ENCODE results near the gene LRRC37B.
"Not testable (repeated sequence)": the region's sequence is repeated elsewhere in the genome, so short reads cannot be mapped to it uniquely, and the experiment has no call there.

The LRRC37B gene

DNA sequence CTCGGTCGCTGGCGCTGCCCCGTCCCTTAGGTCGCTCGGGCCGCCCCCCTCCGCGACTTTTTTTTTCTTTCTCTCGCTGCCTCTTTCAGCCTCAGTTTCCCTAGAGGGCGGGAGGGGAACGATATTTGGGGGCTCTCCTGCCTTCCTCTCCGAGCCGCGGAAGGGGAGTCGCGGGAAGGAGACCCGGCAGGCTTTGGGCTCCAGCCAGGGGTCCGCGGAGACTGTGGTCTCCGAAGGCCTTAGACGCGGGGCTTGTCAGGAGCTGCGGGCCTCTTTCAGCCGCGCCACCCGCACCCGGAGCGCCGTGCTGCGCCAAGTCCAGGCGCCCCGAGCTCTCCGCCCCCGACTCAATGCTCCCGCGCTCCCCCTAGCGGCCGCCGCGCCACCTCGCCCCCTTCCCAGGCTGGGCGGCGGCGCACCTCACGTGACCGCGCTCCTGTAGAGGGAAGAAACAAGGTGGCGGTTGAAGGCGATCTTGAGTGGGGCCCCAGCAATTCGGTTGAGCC lies at the start of gene LRRC37B:
Gene LRRC37B, plus strand, starts transcription at position 427 of the 506 bp plus-strand sequence. CDS start 14,010 bp downstream, outside the sequence.
- peak; percentile 69 to 95 (median 90) for DNase-seq
- intact Hi-C loops (cut with DNase I), result loop anchor here (5.0 kb wide), 1 partner anchor 135 kb away; the partner anchor contains the start of gene RHOT1

DNA sequence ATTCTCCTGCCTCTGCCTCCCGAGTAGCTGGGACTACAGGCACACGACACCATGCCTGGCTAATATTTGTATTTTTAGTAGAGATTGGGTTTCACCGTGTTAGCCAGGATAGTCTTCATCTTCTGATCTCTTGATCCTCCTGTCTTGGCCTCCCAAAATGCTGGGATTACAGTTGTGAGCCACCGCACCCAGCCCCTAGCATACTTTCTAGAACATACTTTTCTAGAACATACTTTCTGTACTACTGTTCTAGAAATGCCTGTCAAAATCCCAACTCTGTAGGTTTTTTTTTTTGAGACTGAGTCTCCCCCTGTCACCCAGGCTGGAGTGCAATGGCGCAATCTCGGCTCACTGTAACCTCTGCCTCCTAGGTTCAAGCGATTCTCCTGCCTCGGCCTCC lies 43.1 kb upstream of the LRRC37B start:
- DNase-seq; intact Hi-C loops (cut with DNase I): not testable (repeated sequence)

DNA sequence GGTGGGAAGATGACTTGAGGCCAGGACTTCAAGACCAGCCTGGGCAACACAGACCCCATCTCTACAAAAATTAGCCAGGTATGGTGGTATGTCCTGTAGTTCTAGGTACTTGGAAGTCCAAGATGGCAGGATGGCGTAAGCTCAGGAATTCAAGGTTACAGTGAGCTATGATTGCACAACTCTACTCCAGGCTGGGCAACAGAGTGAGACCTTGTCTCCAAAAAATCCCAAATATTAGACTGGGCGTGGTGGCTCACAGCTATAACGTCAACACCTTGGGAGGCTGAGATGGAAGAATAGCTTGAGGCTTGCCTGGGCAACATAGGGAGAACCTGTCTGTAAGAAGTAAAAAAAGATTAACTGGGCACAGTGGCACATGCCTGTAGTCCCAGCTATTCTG lies 39.5 kb upstream of the LRRC37B start:
- intact Hi-C loops (cut with DNase I), result no loop called here

DNA sequence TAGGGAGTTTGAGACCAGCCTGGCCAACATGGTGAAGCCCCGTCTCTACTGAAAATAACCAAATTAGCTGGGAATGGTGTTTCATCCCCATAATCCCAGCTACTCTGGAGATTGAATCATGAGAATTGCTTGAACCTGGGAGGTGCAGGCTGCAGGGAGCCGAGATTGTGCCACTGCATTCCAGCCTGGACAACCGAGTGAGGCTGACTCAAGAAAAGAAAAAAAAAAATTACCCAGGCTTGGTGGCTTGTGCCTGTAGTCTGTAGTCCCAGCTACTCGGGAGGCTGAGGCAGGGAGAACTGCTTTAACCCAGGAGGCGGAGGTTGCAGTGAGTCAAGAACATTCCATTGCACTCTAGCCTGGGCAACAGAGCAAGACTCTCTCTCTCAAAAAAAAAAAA lies 36.8 kb upstream of the LRRC37B start:
- DNase-seq; intact Hi-C loops (cut with DNase I): not testable (repeated sequence)

More for the DNA sequence above, 39.5 kb upstream of the LRRC37B start:
- DNase-seq, result no peak

DNA sequence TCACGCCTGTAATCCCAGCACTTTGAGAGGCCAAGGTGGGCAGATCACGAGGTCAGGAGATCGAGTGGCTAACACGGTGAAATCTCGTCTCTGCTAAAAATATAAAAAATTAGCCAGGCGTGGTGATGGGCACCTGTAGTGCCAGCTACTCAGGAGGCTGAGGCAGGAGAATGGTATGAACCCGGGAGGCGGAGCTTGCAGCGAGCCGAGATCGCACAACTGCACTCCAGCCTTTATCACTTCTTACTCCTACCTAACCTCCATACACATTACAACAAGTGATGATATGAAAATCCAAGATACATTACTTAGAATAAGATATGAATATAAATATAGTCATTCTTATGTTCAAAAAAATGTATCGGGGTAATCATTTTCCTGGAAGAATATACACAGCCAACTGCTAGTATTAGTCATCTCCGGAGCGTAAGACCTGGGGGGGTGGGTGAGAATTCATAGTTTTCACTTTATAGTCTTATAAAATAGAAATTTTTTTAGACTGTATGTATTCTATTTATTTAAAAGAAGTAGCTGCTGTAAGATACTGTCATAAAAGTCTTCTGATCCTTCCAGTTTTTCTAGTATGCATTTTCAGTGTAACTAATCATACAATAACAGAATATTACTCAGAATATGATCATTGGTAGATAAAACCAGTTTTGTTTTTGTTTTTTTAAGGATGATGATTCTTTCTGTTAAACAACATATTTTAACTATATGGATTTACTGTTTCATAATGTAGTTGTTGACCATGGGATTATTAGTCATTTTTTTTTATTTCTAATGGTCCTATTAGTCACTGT lies 32.7 kb upstream of the LRRC37B start:
- DNase-seq; intact Hi-C loops (cut with DNase I): not testable (repeated sequence)

DNA sequence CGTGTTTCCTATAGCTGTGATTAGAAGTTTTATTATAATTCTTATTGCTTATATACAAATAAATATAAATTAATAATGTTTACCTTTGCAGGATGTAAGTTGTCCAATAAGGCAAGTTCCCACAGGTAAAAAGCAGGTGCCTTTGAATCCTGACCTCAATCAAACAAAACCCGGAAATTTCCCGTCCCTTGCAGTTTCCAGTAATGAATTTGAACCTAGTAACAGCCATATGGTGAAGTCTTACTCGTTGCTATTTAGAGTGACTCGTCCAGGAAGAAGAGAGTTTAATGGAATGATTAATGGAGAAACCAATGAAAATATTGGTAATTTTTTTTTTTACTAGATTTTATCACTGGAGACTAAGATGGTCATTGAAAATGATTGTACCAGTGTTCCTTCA lies 31.8 kb upstream of the LRRC37B start:
- DNase-seq; intact Hi-C loops (cut with DNase I): not testable (repeated sequence)

DNA sequence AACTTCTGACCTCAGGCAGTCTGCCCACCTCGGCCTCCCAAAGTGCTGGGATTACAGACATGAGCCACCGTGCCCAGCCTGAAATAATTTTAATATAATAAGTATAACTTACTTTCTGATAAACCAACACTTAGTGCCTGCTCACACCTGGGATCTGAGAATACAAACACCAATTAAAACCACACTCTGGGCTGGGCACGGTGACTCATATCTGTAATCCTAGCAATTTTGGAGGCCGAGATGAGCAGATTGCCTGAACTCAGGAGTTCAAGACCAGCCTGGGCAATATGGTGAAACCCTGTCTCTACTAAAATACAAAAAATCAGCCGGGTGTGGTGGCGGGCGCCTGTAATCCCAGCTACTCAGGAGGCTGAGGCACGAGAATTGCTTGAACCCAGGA lies 15.4 kb upstream of the LRRC37B start:
- intact Hi-C loops (cut with DNase I); DNase-seq: not testable (repeated sequence)

DNA sequence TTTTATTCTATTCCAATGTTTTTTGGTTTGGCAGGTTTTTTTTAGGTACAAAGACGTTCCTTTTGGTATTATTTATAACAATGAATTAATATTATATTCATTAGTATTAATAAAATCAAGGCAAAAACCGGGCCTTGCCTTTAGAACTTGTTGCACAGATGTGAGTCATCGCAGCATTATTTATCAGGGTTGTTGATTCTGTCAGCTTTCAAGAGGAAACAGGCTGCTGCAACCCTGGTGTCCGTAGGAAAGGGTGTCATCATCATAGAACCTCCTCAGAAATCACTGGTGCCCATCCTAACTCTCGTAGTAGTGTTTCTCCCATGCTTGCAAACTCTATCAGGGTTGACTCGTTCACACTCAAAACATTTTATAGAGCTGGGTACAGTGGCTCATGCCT lies 10.2 kb upstream of the LRRC37B start:
- intact Hi-C loops (cut with DNase I), result no loop called here
- DNase-seq, result no peak

DNA sequence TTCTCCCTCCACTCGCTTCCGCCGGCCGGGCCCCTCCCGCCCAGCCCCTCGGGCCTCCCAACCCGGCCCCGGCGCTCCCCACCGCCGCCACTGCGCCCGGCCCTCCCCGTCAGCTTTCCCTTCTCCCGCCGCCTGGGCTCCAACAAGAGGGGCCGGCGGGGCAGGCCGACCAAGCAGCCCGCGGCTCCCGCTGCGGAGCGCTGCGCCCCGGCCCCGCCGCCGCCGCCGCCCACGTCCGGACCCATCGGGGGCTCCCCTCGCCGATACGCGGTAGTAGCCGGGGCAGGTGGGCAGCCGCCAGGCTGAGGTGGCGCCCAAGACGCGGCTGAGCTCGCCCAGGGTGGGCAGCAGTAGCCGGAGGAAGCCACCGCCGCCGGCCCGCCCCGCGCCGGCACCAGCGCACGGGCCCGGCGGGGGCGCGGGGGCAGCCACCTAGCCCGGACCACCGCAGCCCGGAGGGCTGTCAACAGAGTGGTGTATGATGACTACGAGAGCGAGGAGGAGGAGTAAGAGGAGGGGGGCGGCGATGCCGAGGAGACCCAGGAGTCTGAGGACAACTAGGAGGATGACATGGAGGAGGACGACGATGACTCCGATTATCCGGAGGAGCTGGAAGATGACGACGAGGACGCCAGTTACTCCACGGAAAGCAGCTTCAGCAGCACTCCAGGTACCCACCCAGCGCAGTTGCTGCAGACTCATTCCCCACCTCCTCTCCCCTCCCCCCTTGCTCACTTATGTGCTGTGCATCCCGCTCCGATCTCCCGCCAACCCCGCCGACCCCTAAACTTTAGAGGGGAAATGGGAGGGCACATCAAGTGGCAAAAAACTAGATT lies 498 bp downstream of the LRRC37B start:
- intact Hi-C loops (cut with DNase I), result loop anchor here (5.0 kb wide), 1 partner anchor 135 kb away; the partner anchor contains the start of gene RHOT1
- peak; percentile 32 to 83 (median 64) for DNase-seq

DNA sequence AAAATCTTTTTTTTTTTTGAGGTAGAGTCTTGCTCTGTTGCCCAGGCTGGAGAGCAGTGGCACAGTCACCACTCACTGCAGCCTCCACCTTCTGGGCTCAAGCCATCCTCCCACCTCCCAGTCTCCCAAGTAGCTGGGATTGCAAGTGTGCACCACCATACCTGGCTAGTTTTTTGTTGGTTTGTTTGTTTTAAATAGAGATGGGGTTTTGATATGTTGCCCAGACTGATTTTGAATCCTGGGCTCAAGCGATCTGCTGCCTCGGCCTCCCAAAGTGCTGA lies 2.0 kb downstream of the LRRC37B start:
- no peak for DNase-seq

DNA sequence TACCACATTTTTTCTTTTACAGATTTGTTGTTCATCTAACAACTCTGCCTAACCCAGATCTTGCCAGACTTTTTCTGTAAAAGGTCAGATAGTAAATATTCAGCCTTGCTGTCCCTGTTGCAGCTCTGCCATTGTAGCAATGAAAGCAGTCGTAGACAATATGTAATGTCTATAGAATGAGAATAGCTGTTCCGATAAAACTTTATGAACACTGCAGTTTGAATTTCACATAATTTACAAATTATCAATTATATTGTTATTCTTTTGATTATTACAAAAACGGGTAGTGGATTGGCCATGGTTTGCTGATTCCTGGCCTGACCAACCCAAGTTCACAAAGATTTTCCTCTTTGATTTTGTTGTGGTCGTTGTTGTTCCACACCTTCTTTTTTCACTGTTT lies 2.9 kb downstream of the LRRC37B start:
- intact Hi-C loops (cut with DNase I), result no loop called here
- no peak for DNase-seq

More for the DNA sequence above, 2.0 kb downstream of the LRRC37B start:
- intact Hi-C loops (cut with DNase I), result loop anchor here (5.0 kb wide), 1 partner anchor 133 kb away; the partner anchor contains the start of gene RHOT1

DNA sequence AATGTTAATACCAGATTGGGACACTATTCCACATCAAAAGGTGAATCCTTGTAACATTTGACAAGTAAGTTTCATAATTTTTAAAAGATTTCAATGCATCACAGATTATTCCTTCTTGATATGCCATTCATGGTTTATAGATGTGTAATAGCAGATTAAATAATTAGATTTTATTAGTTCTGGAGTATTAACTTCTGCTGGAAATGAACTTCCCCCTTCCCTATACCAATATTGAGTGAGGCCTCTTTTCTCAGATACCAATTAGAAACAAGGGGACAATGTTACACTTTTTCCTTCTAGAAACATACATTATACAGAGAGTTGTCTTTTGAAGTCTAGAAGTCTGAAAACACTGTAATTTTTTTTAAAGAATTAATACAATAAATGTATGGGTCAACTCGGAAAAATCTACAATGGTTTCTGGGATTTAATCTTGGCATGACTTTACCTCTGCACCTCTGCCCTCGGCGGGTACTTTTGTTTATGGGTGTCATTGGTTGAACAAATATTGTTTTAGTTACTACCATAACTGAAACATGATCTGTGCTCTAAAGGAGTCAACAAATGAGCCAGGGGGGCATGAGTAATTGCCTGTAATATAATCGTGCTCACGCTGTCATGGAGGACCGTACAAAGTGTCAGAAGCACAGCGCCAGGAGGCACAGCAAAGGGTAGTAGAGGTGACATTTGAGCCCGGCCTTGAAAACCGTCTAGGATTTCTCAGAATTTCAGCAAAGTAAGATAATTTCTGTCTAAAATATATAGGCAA lies 8.2 kb downstream of the LRRC37B start:
- intact Hi-C loops (cut with DNase I), result no loop called here
- no peak for DNase-seq

DNA sequence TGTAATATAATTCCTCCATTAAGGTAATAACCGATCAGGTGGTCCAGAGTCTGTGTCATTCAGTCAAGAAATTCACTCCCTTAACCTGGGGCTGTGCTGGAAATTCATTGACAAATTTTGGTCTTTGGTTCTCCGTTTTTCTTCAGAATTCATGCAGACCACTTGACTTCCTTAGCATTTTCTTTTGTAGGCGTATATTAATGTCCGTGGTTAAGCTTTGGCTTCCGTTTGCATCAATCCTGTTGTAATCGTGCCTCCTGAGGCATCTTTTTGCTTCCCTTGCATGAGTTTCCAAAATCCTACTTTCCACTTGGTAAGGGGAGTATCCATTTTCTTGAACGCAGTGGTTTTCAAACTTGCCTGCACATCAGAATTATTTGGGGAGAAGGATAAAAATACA lies 9.0 kb downstream of the LRRC37B start:
- DNase-seq, result no peak
- intact Hi-C loops (cut with DNase I), result no loop called here

DNA sequence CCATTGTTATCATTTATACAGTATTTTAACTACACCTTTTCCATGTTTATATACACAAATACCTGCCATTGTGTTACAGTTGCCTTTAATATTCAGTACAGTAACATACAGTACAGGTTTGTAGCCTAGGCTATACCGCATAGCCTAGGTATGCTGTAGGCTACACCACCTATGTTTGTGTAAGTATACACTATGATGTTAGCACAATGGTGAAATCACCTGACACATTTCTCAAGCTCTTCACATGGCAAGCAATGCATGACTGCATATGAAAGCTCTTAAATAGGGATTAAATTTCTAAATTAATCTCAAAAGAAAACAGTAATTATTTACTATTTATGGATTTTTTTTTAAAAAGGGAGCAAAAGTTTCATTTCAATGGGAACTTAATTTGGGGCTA lies 12.0 kb downstream of the LRRC37B start:
- intact Hi-C loops (cut with DNase I), result no loop called here
- no peak for DNase-seq

DNA sequence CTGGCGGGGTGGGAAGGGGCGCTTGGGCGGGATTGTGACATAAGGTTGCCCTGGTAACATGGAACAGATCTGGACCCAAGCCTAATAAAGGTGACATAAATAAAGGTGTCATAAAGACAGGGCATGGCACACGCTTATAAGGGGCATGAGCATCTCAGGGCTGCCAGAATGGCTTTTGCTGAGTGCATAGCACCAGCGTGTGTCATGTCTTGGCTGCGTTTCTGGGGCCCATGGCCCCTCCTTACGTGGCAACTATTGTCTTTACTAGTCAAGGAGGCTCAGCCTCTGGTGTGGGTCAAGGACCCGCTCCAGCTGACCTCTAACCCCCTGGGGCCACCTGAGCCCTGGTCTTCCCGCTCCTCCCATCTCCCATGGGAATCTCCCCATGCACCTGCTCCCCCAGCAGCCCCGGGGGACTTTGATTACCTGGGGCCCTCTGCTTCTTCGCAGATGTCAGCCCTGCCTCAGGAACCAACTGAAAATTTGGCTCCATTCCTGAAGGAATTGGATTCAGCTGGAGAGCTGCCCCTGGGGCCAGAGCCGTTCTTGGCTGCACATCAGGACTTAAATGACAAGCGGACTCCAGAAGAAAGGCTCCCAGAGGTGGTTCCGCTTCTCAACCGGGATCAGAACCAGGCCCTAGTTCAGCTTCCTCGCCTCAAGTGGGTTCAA lies 13.9 kb downstream of the LRRC37B start:
- intact Hi-C loops (cut with DNase I), result no loop called here
- peak in 8 of 42 donors; percentile 10 to 60 (median 24) for DNase-seq

DNA sequence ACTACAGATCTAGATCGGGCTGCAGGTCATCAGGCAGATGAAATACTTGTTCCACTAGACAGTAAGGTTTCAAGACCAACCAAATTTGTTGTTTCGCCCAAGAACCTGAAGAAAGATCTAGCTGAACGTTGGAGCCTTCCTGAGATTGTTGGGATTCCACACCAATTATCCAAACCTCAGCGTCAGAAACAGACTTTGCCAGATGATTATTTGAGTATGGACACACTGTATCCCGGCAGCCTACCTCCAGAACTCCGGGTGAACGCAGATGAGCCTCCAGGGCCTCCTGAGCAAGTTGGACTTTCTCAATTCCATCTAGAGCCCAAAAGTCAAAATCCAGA lies 14.4 kb downstream of the LRRC37B start:
- intact Hi-C loops (cut with DNase I), result no loop called here
- DNase-seq, result no peak

DNA sequence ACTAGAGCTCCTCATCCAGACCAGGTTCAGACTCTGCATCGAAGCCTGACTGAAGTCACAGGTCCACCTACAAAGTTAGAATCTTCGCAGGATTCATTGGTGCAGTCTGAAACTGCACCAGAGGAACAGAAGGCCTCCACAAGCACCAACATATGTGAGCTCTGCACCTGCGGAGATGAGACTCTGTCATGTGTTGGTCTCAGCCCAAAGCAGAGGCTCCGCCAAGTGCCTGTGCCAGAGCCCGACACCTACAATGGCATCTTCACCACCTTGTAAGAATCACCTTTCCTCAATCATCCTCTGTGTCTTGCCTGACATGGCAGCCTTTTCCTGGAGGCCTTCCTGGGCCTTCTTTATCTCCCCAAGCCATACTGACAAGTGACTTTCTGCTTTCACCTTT lies 15.4 kb downstream of the LRRC37B start:
- DNase-seq; intact Hi-C loops (cut with DNase I): not testable (repeated sequence)

DNA sequence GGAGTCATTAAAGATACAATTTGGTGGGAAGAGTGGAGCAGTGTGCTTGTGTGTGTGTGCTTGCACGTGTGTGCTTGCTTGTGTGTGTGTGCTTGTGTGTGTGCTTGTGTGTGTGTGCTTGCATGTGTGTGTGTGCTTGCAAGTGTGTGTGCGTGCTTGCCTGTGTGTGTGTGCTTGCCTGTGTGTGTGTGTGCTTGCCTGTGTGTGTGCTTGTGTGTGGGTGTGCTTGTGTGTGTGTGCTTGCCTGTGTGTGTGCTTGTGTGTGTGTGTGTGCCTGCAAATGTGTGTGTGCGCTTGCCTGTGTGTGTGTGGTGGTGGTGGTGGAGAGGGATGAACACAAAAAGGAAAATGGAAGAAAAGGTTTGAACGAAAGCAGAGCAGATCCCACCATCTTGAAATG lies 20.1 kb downstream of the LRRC37B start:
- intact Hi-C loops (cut with DNase I); DNase-seq: not testable (repeated sequence)

DNA sequence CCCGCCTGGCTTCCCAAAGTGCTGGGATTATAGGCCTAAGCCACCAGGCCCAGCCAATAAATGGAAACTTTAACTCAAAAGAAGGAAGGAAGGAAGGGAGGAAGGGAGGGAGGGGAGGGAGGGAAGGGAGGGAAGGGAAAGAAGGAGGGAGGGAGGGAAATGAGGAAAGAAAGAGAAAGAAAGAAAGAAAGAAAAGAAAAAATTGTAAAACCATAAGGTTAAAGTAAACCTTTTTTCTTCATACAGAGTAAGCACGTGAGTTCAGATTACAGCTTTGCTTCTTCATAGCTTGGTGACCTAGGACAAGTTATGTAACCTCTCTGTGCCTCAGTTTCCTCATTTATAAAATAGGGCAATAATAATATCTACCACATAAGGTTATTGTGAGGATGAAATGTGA lies 26.0 kb downstream of the LRRC37B start:
- intact Hi-C loops (cut with DNase I), result no loop called here
- DNase-seq, result no peak
